ENCODE measurements around the gene PRELID1.
"Not testable (repeated sequence)": the region's sequence is repeated elsewhere in the genome, so short reads cannot be mapped to it uniquely, and the experiment has no call there.

PRELID1 gene, protein sequence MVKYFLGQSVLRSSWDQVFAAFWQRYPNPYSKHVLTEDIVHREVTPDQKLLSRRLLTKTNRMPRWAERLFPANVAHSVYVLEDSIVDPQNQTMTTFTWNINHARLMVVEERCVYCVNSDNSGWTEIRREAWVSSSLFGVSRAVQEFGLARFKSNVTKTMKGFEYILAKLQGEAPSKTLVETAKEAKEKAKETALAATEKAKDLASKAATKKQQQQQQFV

GRCh38 chr5:177303121-177303924 is at the start of gene PRELID1, which contains the start of gene RAB24:
Gene PRELID1 (plus strand): TSS chr5:177303799. CDS start chr5:177303986, 187 bp downstream.
Gene RAB24 (minus strand): TSS chr5:177303719. CDS start chr5:177303288, 431 bp downstream.
- peak within 1 kb of the TSS; percentile 94 for H3K4me3 ChIP-seq (replicated peaks; ENCODE audit: low read depth, low read length)
- TF ChIP-seq, protein P1, sequence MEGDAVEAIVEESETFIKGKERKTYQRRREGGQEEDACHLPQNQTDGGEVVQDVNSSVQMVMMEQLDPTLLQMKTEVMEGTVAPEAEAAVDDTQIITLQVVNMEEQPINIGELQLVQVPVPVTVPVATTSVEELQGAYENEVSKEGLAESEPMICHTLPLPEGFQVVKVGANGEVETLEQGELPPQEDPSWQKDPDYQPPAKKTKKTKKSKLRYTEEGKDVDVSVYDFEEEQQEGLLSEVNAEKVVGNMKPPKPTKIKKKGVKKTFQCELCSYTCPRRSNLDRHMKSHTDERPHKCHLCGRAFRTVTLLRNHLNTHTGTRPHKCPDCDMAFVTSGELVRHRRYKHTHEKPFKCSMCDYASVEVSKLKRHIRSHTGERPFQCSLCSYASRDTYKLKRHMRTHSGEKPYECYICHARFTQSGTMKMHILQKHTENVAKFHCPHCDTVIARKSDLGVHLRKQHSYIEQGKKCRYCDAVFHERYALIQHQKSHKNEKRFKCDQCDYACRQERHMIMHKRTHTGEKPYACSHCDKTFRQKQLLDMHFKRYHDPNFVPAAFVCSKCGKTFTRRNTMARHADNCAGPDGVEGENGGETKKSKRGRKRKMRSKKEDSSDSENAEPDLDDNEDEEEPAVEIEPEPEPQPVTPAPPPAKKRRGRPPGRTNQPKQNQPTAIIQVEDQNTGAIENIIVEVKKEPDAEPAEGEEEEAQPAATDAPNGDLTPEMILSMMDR (IDR thresholded peaks at IDR 0.05; ENCODE audit: low read length, missing control alignments): no peak
- DNase-seq (ENCODE audit: low read depth): peak; percentile 76

DNA sequence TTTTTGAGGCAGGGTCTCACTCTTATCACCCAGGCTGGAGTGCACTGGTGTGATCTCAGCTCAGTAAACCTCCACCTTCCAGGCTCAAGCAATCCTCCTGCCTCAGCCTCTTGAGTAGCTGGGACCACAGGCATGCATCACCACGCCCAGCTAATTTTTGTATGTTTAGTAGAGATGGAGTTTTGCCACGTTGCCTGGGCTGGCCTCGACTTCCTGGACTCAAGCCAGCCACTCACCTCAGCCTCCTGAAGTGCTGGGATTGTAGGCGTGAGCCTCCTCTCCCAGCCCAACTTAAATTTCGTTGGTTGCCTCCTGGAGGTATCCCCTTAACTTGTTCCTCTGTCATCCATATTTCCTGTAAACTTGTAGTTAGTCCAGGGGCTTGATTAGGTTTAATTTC is 47.3 kb upstream of the PRELID1 start:
- TF ChIP-seq, protein P1 (IDR thresholded peaks at IDR 0.05; ENCODE audit: low read length, missing control alignments): no peak
- no peak overlapping the region for H3K4me3 ChIP-seq (replicated peaks; ENCODE audit: low read depth, low read length)
- no peak for DNase-seq (ENCODE audit: low read depth)

DNA sequence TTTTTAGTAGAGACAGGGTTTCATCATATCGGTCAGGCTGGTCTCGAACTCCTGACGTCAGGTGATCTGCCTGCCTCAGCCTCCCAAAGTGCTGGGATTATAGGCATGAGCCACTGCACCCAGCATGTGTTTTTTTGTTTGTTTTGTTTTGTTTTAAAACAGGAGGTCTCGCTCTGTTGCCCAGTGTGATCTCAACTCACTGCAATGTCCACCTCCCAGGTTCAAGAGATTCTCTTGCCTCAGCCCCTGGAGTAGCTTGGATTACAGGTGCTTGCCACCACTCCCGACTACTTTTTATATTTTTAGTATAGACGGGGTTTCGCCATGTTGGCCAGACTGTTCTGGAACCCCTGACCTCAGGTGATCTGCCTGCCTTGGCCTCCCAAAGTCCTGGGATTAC is 44.9 kb upstream of the PRELID1 start:
- not testable (repeated sequence) for DNase-seq (ENCODE audit: low read depth); H3K4me3 ChIP-seq (replicated peaks; ENCODE audit: low read depth, low read length)

- TF ChIP-seq, protein P1 (IDR thresholded peaks at IDR 0.05; ENCODE audit: low read length, missing control alignments): no peak
- no peak overlapping the region for H3K4me3 ChIP-seq (replicated peaks; ENCODE audit: low read depth, low read length)
Measured at GRCh38 chr5:177260961-177261360, 42.6 kb upstream of the PRELID1 start.

DNA sequence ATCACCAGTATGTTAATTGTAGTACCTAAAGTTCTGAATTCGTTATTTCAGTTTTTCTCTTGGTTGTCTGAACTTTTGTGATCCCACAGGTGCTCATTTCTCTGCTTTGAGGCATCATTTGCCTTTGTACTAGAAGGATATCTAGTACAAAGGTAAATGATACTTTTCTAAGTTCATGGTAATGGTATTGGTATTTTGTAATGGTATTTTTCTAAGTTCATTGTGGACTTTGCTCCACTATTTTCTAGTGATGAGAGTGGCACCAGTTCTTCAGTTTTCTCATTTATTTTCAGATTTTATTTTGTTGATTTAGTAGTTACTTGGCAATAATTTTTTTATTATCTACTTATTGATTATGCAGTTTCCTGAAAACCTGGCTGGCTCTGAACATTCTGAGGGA is 42.1 kb upstream of the PRELID1 start:
- no peak for DNase-seq (ENCODE audit: low read depth)
- H3K4me3 ChIP-seq (replicated peaks; ENCODE audit: low read depth, low read length): no peak overlapping the region
- TF ChIP-seq, protein P1 (IDR thresholded peaks at IDR 0.05; ENCODE audit: low read length, missing control alignments): no peak

More at GRCh38 chr5:177260961-177261360, 42.6 kb upstream of the PRELID1 start:
- DNase-seq (ENCODE audit: low read depth): no peak

DNA sequence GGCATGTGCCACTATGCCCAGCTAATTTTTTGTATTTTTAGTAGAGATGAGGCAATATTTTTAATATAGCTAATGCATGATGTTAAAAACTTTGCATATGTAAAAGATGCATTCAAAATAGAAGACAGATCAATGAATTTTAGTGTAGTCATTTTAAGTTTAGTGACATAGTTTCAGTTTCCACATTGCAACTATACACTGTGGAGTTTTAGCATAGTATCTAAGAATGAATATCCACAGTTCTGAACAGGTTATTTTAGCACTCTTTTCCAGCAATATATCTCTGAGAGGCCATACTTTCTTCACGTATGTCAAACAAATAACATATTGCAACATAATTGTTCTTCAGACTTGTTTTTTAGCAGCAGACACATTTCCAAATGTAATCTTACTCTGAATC is 39.4 kb upstream of the PRELID1 start:
- H3K4me3 ChIP-seq (replicated peaks; ENCODE audit: low read depth, low read length): no peak overlapping the region
- TF ChIP-seq, protein P1 (IDR thresholded peaks at IDR 0.05; ENCODE audit: low read length, missing control alignments): no peak
- DNase-seq (ENCODE audit: low read depth): no peak

DNA sequence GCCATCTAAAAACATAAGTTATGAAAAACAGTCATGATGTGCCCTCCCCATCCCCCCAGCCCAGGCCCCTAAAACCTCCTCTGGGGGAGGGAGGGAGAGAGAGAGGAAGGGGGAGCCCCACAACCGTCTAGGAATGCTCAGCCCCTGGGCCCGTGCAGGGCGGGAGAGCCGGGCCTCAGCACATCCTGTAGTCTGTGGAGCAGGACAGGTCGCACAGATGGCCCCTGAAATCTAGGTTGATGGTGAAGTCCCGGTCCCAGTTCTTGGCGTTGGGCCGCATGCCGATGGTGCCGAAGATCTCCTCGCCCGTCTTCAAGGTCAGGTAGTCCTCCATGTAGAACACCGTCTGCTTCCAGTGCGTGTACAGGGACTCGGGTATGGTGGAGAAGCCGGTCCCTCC is 38.2 kb upstream of the PRELID1 start:
- H3K4me3 ChIP-seq (replicated peaks; ENCODE audit: low read depth, low read length): no peak overlapping the region
- DNase-seq (ENCODE audit: low read depth): no peak
- TF ChIP-seq, protein P1 (IDR thresholded peaks at IDR 0.05; ENCODE audit: low read length, missing control alignments): no peak

All from fibroblast of pulmonary artery (primary cell).